Measurements from ENCODE around the gene SBF2.

SBF2 gene

GRCh38 chr11:10317776-10318526 lies 23.9 kb upstream of the SBF2 start:
- DNase-seq (ENCODE audit: low spot score) = no peak

- no peak for DNase-seq (ENCODE audit: low spot score)
Observed at GRCh38 chr11:10317151-10317755, 23.2 kb upstream of the SBF2 start.

- DNase-seq (ENCODE audit: low spot score) = no peak
Observed at GRCh38 chr11:10315083-10315482, 21.1 kb upstream of the SBF2 start.

- no peak for DNase-seq (ENCODE audit: low spot score)
Observed at GRCh38 chr11:10314199-10315072, 20.4 kb upstream of the SBF2 start.

GRCh38 chr11:10311802-10312201 lies 17.8 kb upstream of the SBF2 start:
- DNase-seq (ENCODE audit: low spot score) = no peak

- DNase-seq (ENCODE audit: low spot score) = no peak
Observed at GRCh38 chr11:10310301-10310841, 16.4 kb upstream of the SBF2 start.

- DNase-seq (ENCODE audit: low spot score) = no peak
Observed at GRCh38 chr11:10309163-10310093, 15.4 kb upstream of the SBF2 start.

- DNase-seq (ENCODE audit: low spot score) = no peak
Observed at GRCh38 chr11:10308201-10308954, 14.4 kb upstream of the SBF2 start.

GRCh38 chr11:10307400-10308200 lies 13.6 kb upstream of the SBF2 start:
- DNase-seq (ENCODE audit: low spot score) = peak; percentile 77

- no peak for DNase-seq (ENCODE audit: low spot score)
Observed at GRCh38 chr11:10307022-10307399, 13.0 kb upstream of the SBF2 start.

GRCh38 chr11:10305964-10306918 lies 12.2 kb upstream of the SBF2 start:
- DNase-seq (ENCODE audit: low spot score) = no peak

- DNase-seq (ENCODE audit: low spot score) = no peak
Observed at GRCh38 chr11:10305262-10305963, 11.4 kb upstream of the SBF2 start.

- DNase-seq (ENCODE audit: low spot score) = no peak
Observed at GRCh38 chr11:10304495-10305261, 10.7 kb upstream of the SBF2 start, which contains the start of gene ADM. Gene ADM, plus strand, starts transcription at chr11:10305073. Its CDS starts 628 bp downstream, at chr11:10305701.

GRCh38 chr11:10303558-10304363 lies 9.7 kb upstream of the SBF2 start:
- DNase-seq (ENCODE audit: low spot score) = no peak

- peak; percentile 65 for DNase-seq (ENCODE audit: low spot score)
Observed at GRCh38 chr11:10302744-10303557, 8.9 kb upstream of the SBF2 start.

Data from CD4-positive, alpha-beta T cell treated with Interleukin-6 at 100 ng/mL for 8 hours (primary cell).